ENCODE results near the gene AIFM2.

- TF ChIP-seq CTCF (IDR thresholded peaks at IDR 0.05) (no peak), POLR2A (IDR thresholded peaks at IDR 0.05) (no peak), EP300 (IDR thresholded peaks at IDR 0.05) (no peak)
These were observed 12.6 kb upstream of the AIFM2 start for GRCh38 chr10:70145166-70145665.
